ENCODE data around the gene SPEM1. TPM values are rescaled to one million over a fixed set of nuclear protein-coding genes. Genes with fewer than 3 reads are reported as not detected.

The SPEM1 gene
- total and polyA plus RNA-seq, 8 donors: 0.20 TPM; not detected in 7

DNA sequence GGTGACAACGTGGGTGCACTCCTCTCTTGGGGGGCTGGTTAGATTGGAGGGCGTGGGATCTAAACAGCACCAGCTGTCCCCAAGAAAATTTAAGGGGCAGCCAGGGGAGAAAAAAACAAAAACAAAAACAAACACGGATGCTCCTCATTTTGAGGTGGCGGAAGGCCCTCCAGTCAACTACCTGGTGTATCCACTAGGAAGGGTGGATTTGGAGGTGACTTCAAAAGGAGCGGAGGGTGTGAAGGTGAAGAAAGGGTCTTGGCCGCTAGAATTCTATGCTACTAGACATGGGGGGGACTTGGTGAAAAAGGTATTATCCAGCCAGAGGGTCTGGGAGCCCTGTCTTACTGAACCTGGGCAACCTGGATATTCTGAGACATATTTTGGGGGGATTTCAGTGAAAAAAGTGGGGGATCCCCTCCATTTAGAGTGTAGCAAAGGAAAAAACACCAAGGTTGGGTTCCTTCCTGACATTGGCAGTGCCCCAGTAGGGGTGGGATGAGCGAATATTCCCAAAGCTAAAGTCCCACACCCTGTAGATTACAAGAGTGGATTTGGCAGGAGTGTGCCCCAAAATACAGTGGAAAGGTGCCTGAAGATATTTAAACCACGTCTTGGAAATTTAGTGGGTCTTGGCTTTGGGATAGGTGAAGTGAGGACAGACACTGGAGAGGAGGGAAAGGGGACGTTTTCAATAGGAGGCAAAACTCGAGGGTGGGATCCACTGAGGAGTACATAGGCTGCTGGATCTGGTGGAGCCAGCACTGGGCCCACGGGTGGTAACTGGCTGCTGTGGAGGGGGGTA is 18.7 kb downstream of the SPEM1 start:
- H3K27ac ChIP-seq: peak overlapping the region in 1 of 5 donors; percentile 24
- WGBS, 5 donors: 47 to 56% (median 54%) methylated on average over 11 of the region's 11 CpGs
- intact Hi-C loops (cut with DNase I; ENCODE audit: low total_unique reads): loop anchor here (5.0 kb wide), 1 partner anchor 38 kb away; the partner anchor contains the start of gene ZBTB4
- TF ChIP-seq CTCF (IDR thresholded peaks at IDR 0.05) (no peak), EP300 (IDR thresholded peaks at IDR 0.05) (no peak), POLR2AphosphoS5 (IDR thresholded peaks at IDR 0.05) (no peak), POLR2A (IDR thresholded peaks at IDR 0.05) (no peak)
- DNase-seq: no peak
- peaks cover 34 to 68% (median 63%) of the 10 kb centered on the region in 4 donors for H3K4me1 ChIP-seq
- peak overlapping the region; percentile 25 to 62 (median 46) for H3K4me3 ChIP-seq
- peaks cover 11 to 94% (median 40%) of the 10 kb centered on the region in 3 donors for H3K27me3 ChIP-seq
- no peaks in the 10 kb centered on the region for H3K36me3 ChIP-seq
- no peaks in the 10 kb centered on the region for H3K9me3 ChIP-seq

GRCh38 chr17:7439462-7440112 is 19.5 kb downstream of the SPEM1 start, which contains the start of gene FGF11:
TSS of gene FGF11 (plus strand) at chr17:7439512. CDS start at chr17:7439621, 109 bp downstream.
- 0 to 2% (median 2%) methylated on average over 29 to 50 of the region's 50 CpGs for WGBS, 5 donors
- Histone ChIP-seq H3K36me3 (no peaks in the 10 kb centered on the region), H3K27me3 (peaks cover 11 to 93% (median 40%) of the 10 kb centered on the region in 3 donors), H3K4me3 (peak within 1 kb of the TSS; percentile 34 to 62 (median 46)), H3K4me1 (peaks cover 34 to 68% (median 62%) of the 10 kb centered on the region in 4 donors), H3K9me3 (no peaks in the 10 kb centered on the region), H3K27ac (peak within 1 kb of the TSS in 2 of 5 donors; percentile 24 to 29)
- TF ChIP-seq POLR2A (IDR thresholded peaks at IDR 0.05) (no peak), CTCF (IDR thresholded peaks at IDR 0.05) (no peak), EP300 (IDR thresholded peaks at IDR 0.05) (no peak), POLR2AphosphoS5 (IDR thresholded peaks at IDR 0.05) (no peak)
- intact Hi-C loops (cut with DNase I; ENCODE audit: low total_unique reads): loop anchor here (5.0 kb wide), 1 partner anchor 38 kb away; the partner anchor contains the start of gene ZBTB4
- DNase-seq: peak in 1 of 2 donors; percentile 49

- Histone ChIP-seq H3K27me3 (peaks cover 11 to 93% (median 46%) of the 10 kb centered on the region in 3 donors), H3K36me3 (no peaks in the 10 kb centered on the region), H3K4me3 (peak overlapping the region; percentile 34 to 44 (median 36)), H3K9me3 (no peaks in the 10 kb centered on the region), H3K27ac (no peak overlapping the region), H3K4me1 (peaks cover 39 to 68% (median 63%) of the 10 kb centered on the region in 4 donors)
- intact Hi-C loops (cut with DNase I; ENCODE audit: low total_unique reads): no loop called here
- DNase-seq: peak; percentile 72 to 87
- TF ChIP-seq POLR2AphosphoS5 (IDR thresholded peaks at IDR 0.05): no peak
- TF ChIP-seq POLR2A (IDR thresholded peaks at IDR 0.05): no peak
- no peak for TF ChIP-seq EP300 (IDR thresholded peaks at IDR 0.05)
- no peak for TF ChIP-seq CTCF (IDR thresholded peaks at IDR 0.05)
- 0 to 3% (median 2%) methylated on average over 25 to 46 of the region's 46 CpGs for WGBS, 5 donors
Measured at GRCh38 chr17:7440113-7440833, 20.1 kb downstream of the SPEM1 start.

DNA sequence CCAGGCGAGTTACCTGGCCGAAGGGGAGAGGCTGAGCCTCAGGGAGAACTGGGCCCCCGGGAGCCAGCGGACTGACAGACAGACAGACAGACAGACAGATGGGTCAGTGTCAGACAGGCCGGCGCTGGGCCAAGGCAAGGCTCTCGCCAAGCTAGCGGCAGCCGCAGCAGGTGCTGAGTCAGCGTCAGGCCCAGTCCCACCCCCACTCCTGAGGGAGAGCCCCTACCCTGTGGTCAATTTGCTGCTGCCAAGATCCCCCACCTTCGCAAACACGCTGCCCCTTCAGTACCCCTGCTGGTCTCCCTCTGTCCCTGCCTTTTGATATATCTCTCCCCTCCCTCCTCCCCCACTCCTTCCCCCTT is 20.7 kb downstream of the SPEM1 start:
- peaks cover 11 to 93% (median 51%) of the 10 kb centered on the region in 3 donors for H3K27me3 ChIP-seq
- H3K27ac ChIP-seq: no peak overlapping the region
- WGBS, 5 donors: 8 to 15% (median 12%) methylated on average over 7 to 12 of the region's 12 CpGs
- no peak for TF ChIP-seq CTCF (IDR thresholded peaks at IDR 0.05)
- TF ChIP-seq EP300 (IDR thresholded peaks at IDR 0.05): no peak
- TF ChIP-seq POLR2A (IDR thresholded peaks at IDR 0.05): no peak
- no peak for TF ChIP-seq POLR2AphosphoS5 (IDR thresholded peaks at IDR 0.05)
- peak overlapping the region in 1 of 4 donors; percentile 44 for H3K4me3 ChIP-seq
- H3K4me1 ChIP-seq: peaks cover 44 to 68% (median 64%) of the 10 kb centered on the region in 4 donors
- no peaks in the 10 kb centered on the region for H3K9me3 ChIP-seq
- peak in 1 of 2 donors; percentile 73 for DNase-seq
- no peaks in the 10 kb centered on the region for H3K36me3 ChIP-seq
- intact Hi-C loops (cut with DNase I; ENCODE audit: low total_unique reads): no loop called here

Data from stomach (tissue), 9 donors.